Neural cell (in vitro differentiated cells): ENCODE measurements around the gene C2CD2.

ENCODE experiments used
- EP300 ChIP-seq: fragments of 450-650 bp; conservative IDR thresholded peaks from 2 replicates; pipeline ENCODE4 v1.6.1; 2014; ENCODE audit warnings: antibody characterized with exemption, mild to moderate bottlenecking, moderate library complexity; ENCODE audit not compliant: poor library complexity, severe bottlenecking
- EZH2 ChIP-seq: fragments of 200-600, 300-800 bp; shearing (Covaris generic), sonication (generic); IDR thresholded peaks from 2 replicates; pipeline ENCODE4 v1.6.1; 2014; ENCODE audit warnings: antibody characterized with exemption, low read length, borderline replicate concordance, mild to moderate bottlenecking; ENCODE audit not compliant: insufficient read depth, poor library complexity, severe bottlenecking
- MXI1 ChIP-seq: fragments of 450-650 bp; conservative IDR thresholded peaks from 2 replicates; pipeline ENCODE4 v1.6.1; 2014; ENCODE audit warnings: antibody characterized with exemption, mild to moderate bottlenecking; ENCODE audit not compliant: poor library complexity, severe bottlenecking
- POLR2AphosphoS5 ChIP-seq: IDR thresholded peaks from 2 replicates; pipeline ENCODE4 v1.6.1; 2012
- RAD21 ChIP-seq: fragments of 450-650 bp; conservative IDR thresholded peaks from 2 replicates; pipeline ENCODE4 v1.6.1; 2014; ENCODE audit warnings: antibody characterized with exemption, mild to moderate bottlenecking, moderate library complexity
- REST ChIP-seq: IDR thresholded peaks from 2 replicates; pipeline ENCODE4 v1.6.1; 2012; ENCODE audit warnings: borderline replicate concordance
- TAF1 ChIP-seq: IDR thresholded peaks from 2 replicates; pipeline ENCODE4 v1.6.1; 2012; ENCODE audit warnings: low read depth
- TF ChIP-seq, protein P1 (sequence below): fragments of 450-650 bp; IDR thresholded peaks from 2 replicates; pipeline ENCODE4 v1.5.1; 2014; ENCODE audit warnings: antibody characterized with exemption, mild to moderate bottlenecking, moderate library complexity; ENCODE audit not compliant: poor library complexity, severe bottlenecking

DNA sequence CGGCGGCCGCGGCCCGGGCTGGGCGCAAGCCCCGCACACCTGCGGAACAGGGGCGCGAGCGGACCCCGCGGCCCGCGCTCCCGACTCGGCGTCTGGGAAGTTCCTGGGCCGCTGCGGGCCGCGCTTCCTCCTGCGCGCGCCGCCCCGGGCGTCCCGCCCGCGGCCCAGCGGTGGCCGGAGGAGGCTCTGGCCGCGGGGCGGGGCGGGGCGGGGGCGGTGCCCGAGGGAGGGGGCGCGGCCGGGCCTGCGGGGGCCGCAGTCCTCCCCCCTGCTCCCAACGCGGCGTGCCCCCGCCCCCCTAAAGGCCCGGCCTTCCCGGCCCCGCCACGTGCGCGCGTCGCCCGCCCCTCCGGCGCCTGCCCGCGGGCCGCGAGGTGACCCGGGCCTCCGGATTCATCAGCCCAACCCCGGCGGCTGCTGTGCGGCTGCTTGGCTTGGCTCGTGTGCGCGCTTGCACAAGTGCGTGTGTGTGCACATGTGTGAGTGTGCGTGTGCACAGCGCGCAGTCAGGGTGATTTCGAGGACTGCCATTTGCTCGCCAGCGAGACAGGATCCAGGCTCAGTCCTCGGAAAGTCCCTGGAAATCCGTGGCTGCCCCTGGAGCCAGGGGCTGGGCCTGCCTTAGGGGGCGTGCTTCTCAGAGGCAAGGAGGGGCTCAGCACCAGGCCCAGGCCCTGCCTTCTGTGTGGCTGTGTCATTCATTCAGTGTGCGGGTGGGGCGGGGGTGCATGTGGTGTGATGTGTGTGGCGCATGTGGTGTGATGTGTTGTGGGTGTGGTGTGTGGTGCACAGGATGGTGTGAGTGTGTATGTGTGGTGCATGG, at the start of gene C2CD2:
- TF ChIP-seq, protein P1, sequence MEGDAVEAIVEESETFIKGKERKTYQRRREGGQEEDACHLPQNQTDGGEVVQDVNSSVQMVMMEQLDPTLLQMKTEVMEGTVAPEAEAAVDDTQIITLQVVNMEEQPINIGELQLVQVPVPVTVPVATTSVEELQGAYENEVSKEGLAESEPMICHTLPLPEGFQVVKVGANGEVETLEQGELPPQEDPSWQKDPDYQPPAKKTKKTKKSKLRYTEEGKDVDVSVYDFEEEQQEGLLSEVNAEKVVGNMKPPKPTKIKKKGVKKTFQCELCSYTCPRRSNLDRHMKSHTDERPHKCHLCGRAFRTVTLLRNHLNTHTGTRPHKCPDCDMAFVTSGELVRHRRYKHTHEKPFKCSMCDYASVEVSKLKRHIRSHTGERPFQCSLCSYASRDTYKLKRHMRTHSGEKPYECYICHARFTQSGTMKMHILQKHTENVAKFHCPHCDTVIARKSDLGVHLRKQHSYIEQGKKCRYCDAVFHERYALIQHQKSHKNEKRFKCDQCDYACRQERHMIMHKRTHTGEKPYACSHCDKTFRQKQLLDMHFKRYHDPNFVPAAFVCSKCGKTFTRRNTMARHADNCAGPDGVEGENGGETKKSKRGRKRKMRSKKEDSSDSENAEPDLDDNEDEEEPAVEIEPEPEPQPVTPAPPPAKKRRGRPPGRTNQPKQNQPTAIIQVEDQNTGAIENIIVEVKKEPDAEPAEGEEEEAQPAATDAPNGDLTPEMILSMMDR: no peak
- TF ChIP-seq EZH2 (no peak), TAF1 (no peak), EP300 (no peak), RAD21 (no peak), MXI1 (no peak), REST (no peak), POLR2AphosphoS5 (no peak)
